ENCODE measurements around the gene CPNE6. TPM values are rescaled to one million over a fixed set of nuclear protein-coding genes. Genes with fewer than 3 reads are reported as not detected.

CPNE6 gene
- polyA plus RNA-seq, 2 of the 4 experiments (the other 2 are of a cell fraction) = not detected

GRCh38 chr14:24054646-24055045 is 16.7 kb upstream of the CPNE6 start (continued):
- TF ChIP-seq SREBF2 (IDR thresholded peaks at IDR 0.05) (no peak), PHF8 (IDR thresholded peaks at IDR 0.05; ENCODE audit: borderline replicate concordance, low read depth) (no peak)

- no peak for TF ChIP-seq ESRRA (IDR thresholded peaks at IDR 0.05; ENCODE audit: borderline replicate concordance, low read length)
- no peak for TF ChIP-seq BHLHE40 (IDR thresholded peaks at IDR 0.05; ENCODE audit: low read depth, low read length)
- TF ChIP-seq USF2 (IDR thresholded peaks at IDR 0.05) = no peak
- no peak for TF ChIP-seq ZSCAN20 (CRISPR knock-in tag; IDR thresholded peaks at IDR 0.05)
- TF ChIP-seq JUNB (IDR thresholded peaks at IDR 0.05) = no peak
- no peak for TF ChIP-seq CHD4 (IDR thresholded peaks at IDR 0.05; ENCODE audit: borderline replicate concordance)
- TF ChIP-seq FOSL2 (IDR thresholded peaks at IDR 0.05) = no peak
- no peak for TF ChIP-seq FOSL2 (CRISPR knock-in tag; IDR thresholded peaks at IDR 0.05)
- no peak for TF ChIP-seq SMC3 (IDR thresholded peaks at IDR 0.05)
- TF ChIP-seq MAX (IDR thresholded peaks at IDR 0.05) = no peak
- TF ChIP-seq HEYL (CRISPR knock-in tag; IDR thresholded peaks at IDR 0.05) = no peak
- POLR2A ChIA-PET = no interaction called here
These were observed 15.2 kb upstream of the CPNE6 start for GRCh38 chr14:24055971-24056799.

GRCh38 chr14:24056800-24057184 is 14.6 kb upstream of the CPNE6 start:
- CTCF ChIA-PET = interaction anchor here (0.9 to 15.8 kb wide), 17 partner anchors 10 to 477 kb away, joined by 3 to 405 read pairs (median 5); partner anchors contain the start of genes CPNE6, DHRS4L2, IRF9 and PCK2
- 20% methylated on average over 8 of the region's 8 CpGs for WGBS (ENCODE audit: missing lambda C conversion rate)
- Histone ChIP-seq H3K4me2 (no peak overlapping the region), H3K4me1 (peaks cover 5% of the 10 kb centered on the region; the same call in 1 of the 3 replicates), H3K4me3 (no peak overlapping the region), H3K27ac (no peak overlapping the region), H3K9me3 (no peaks in the 10 kb centered on the region)
- FAIRE-seq (no peak), ATAC-seq (no peak), DNase-seq (ENCODE audit: low read depth in 1 of 2, low spot score in 1 of 2) (no peak)
- TF ChIP-seq FOSB (CRISPR knock-in tag; IDR thresholded peaks at IDR 0.05) = no peak
- no peak for TF ChIP-seq JUN (IDR thresholded peaks at IDR 0.05)
- TF ChIP-seq CTCF (IDR thresholded peaks at IDR 0.05) = no peak
- no peak for TF ChIP-seq CBX8 (IDR thresholded peaks at IDR 0.05)
- no peak for TF ChIP-seq RFX5 (IDR thresholded peaks at IDR 0.05)
- TF ChIP-seq CHD4 (IDR thresholded peaks at IDR 0.05; ENCODE audit: borderline replicate concordance) = no peak
- no peak for TF ChIP-seq NFE2L2 (conservative IDR thresholded peaks at IDR 0.05; ENCODE audit: low read length)
- TF ChIP-seq ZC3H11A (IDR thresholded peaks at IDR 0.05) = no peak
- TF ChIP-seq MYC (IDR thresholded peaks at IDR 0.05; ENCODE audit: borderline replicate concordance, low read length) = no peak
- no peak for TF ChIP-seq SMC3 (IDR thresholded peaks at IDR 0.05)
- no peak for TF ChIP-seq MAFK (IDR thresholded peaks at IDR 0.05; ENCODE audit: partially characterized antibody)
- no peak for TF ChIP-seq ELK1 (IDR thresholded peaks at IDR 0.05; ENCODE audit: low read depth, low read length)
- TF ChIP-seq HES2 (IDR thresholded peaks at IDR 0.05) = no peak
- no peak for TF ChIP-seq JUNB (IDR thresholded peaks at IDR 0.05)
- TF ChIP-seq E2F6 (IDR thresholded peaks at IDR 0.05; ENCODE audit: borderline replicate concordance, low read depth) = no peak
- no peak for TF ChIP-seq TFCP2L1 (CRISPR knock-in tag; IDR thresholded peaks at IDR 0.05)
- POLR2A ChIA-PET = no interaction called here

More at GRCh38 chr14:24055971-24056799, 15.2 kb upstream of the CPNE6 start:
- CTCF ChIA-PET = interaction anchor here (0.9 to 15.8 kb wide), 15 partner anchors 10 to 376 kb away, joined by 3 to 405 read pairs (median 5); partner anchors contain the start of genes CPNE6, IRF9 and PCK2
- Histone ChIP-seq H3K4me3 (no peak overlapping the region), H3K27ac (no peak overlapping the region), H3K9me3 (no peaks in the 10 kb centered on the region), H3K4me1 (peaks cover 9% of the 10 kb centered on the region; the same call in 2 of the 3 replicates), H3K4me2 (no peak overlapping the region)
- ATAC-seq (no peak), DNase-seq (ENCODE audit: low read depth in 1 of 2, low spot score in 1 of 2) (no peak), FAIRE-seq (no peak)
- WGBS (ENCODE audit: missing lambda C conversion rate) = 30% methylated on average over 10 of the region's 10 CpGs

Data from A549 (cell line).